Measurements from ENCODE around the gene PKN1. TPM values are rescaled to one million over a fixed set of nuclear protein-coding genes. Genes with fewer than 3 reads are reported as not detected.

The PKN1 gene
- total RNA-seq, 1 experiment from 2014 or later = 170 TPM

DNA sequence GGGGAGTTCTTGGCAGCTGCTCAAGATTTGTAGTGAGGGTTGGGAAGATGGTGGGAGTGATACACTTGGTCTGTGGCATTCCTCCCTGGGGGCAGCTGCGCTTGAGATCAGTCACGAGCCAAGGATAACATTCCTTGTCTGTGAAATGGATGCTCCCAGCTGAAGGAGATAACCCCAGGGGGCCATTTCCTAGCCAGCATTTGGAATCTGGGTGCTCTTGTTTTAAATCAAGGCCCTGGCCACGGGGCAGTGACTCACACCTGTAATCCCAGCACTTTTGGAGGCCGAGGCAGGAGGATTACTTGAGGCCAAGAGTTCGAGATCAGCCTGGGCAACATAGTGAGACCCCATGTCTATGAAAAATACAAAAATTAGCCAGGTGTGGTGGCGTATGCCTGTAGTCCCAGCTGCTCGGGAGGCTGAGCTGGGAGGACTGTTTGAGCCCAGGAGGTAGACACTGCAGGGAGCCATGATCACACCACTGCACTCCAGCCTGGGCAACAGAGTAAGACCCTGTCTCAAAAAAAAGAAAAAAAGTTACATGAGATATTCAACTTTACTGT is 4.6 kb downstream of the PKN1 start (continued):
- TF ChIP-seq IRF1 (CRISPR knock-in tag; IDR thresholded peaks at IDR 0.05) (no peak), USF2 (CRISPR knock-in tag; IDR thresholded peaks at IDR 0.05) (no peak), GTF2I (CRISPR knock-in tag; conservative IDR thresholded peaks at IDR 0.05) (peak; percentile 47; the same call in 1 of the 2 replicates), ZNF121 (CRISPR knock-in tag; IDR thresholded peaks at IDR 0.05) (peak; percentile 85)

DNA sequence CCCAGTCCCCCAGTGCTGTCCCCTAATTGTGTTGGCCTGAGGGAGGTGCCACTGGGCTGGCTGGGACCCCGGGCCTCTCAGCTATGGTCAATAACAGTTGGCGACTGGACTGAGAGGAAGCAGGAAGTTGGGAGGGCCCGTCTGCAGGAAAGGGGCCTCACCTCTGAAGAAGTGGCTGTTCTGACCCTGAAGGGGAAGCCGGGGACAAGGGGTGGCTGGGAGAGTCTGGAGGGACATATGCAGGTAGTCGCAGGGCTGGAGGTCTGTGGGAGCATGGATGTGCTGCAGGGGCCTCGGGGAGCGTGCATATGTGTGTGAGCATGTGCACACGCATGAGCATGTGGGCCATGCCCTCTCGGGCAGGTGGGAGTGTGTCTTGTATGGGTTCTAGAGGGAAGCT is 5.9 kb downstream of the PKN1 start:
- ChIA-PET CTCF (interaction anchor here (1.5 to 2.4 kb wide), 2 partner anchors 12 to 33 kb away, joined by 3 to 8 read pairs; no protein-coding TSS in a partner anchor), POLR2A (no interaction called here)
- H3K9me3 Mint-ChIP-seq = no peaks in the 10 kb centered on the region
- H3K27ac Mint-ChIP-seq = peak overlapping the region; percentile 75; the same call in 1 of the 2 replicates
- peaks cover 22% of the 10 kb centered on the region for H3K36me3 Mint-ChIP-seq
- no peak; the same call in 1 of the 2 replicates for ATAC-seq
- DNase-seq (ENCODE audit: low spot score) = no peak
- H3K4me1 Mint-ChIP-seq = peaks cover 11% of the 10 kb centered on the region
- no peaks in the 10 kb centered on the region for H3K27me3 Mint-ChIP-seq (ENCODE audit: low read depth)
- H3K4me3 Mint-ChIP-seq = no peak overlapping the region
- TF ChIP-seq JAZF1 (CRISPR knock-in tag; IDR thresholded peaks at IDR 0.05) = no peak
- TF ChIP-seq FOXP1 (CRISPR knock-in tag; IDR thresholded peaks at IDR 0.05; ENCODE audit: borderline replicate concordance) = no peak
- TF ChIP-seq, protein P1, sequence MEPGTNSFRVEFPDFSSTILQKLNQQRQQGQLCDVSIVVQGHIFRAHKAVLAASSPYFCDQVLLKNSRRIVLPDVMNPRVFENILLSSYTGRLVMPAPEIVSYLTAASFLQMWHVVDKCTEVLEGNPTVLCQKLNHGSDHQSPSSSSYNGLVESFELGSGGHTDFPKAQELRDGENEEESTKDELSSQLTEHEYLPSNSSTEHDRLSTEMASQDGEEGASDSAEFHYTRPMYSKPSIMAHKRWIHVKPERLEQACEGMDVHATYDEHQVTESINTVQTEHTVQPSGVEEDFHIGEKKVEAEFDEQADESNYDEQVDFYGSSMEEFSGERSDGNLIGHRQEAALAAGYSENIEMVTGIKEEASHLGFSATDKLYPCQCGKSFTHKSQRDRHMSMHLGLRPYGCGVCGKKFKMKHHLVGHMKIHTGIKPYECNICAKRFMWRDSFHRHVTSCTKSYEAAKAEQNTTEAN (CRISPR knock-in tag; IDR thresholded peaks at IDR 0.05) = no peak
- no peak for TF ChIP-seq ZMAT4 (CRISPR knock-in tag; IDR thresholded peaks at IDR 0.05)
- TF ChIP-seq FOXK1 (CRISPR knock-in tag; IDR thresholded peaks at IDR 0.05) = no peak
- no peak for TF ChIP-seq SOX15 (CRISPR knock-in tag; IDR thresholded peaks at IDR 0.05)
- TF ChIP-seq ZNF423 (CRISPR knock-in tag; IDR thresholded peaks at IDR 0.05) = no peak
- TF ChIP-seq MYBL2 (CRISPR knock-in tag; IDR thresholded peaks at IDR 0.05) = no peak
- TF ChIP-seq CBFB (CRISPR knock-in tag; IDR thresholded peaks at IDR 0.05; ENCODE audit: low read depth) = no peak
- TF ChIP-seq, protein P2, sequence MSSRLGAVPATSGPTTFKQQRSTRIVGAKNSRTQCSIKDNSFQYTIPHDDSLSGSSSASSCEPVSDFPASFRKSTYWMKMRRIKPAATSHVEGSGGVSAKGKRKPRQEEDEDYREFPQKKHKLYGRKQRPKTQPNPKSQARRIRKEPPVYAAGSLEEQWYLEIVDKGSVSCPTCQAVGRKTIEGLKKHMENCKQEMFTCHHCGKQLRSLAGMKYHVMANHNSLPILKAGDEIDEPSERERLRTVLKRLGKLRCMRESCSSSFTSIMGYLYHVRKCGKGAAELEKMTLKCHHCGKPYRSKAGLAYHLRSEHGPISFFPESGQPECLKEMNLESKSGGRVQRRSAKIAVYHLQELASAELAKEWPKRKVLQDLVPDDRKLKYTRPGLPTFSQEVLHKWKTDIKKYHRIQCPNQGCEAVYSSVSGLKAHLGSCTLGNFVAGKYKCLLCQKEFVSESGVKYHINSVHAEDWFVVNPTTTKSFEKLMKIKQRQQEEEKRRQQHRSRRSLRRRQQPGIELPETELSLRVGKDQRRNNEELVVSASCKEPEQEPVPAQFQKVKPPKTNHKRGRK (CRISPR knock-in tag; IDR thresholded peaks at IDR 0.05; ENCODE audit: borderline replicate concordance) = no peak
- no peak for TF ChIP-seq MLX (CRISPR knock-in tag; IDR thresholded peaks at IDR 0.05)
- no peak for TF ChIP-seq TP53 (CRISPR knock-in tag; IDR thresholded peaks at IDR 0.05)
- no peak for TF ChIP-seq AR (CRISPR knock-in tag; IDR thresholded peaks at IDR 0.05)
- TF ChIP-seq ESRRA (CRISPR knock-in tag; IDR thresholded peaks at IDR 0.05; ENCODE audit: borderline replicate concordance) = no peak
- TF ChIP-seq, protein P3, sequence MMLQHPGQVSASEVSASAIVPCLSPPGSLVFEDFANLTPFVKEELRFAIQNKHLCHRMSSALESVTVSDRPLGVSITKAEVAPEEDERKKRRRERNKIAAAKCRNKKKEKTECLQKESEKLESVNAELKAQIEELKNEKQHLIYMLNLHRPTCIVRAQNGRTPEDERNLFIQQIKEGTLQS (CRISPR knock-in tag; conservative IDR thresholded peaks at IDR 0.05) = no peak
- TF ChIP-seq, protein P4, sequence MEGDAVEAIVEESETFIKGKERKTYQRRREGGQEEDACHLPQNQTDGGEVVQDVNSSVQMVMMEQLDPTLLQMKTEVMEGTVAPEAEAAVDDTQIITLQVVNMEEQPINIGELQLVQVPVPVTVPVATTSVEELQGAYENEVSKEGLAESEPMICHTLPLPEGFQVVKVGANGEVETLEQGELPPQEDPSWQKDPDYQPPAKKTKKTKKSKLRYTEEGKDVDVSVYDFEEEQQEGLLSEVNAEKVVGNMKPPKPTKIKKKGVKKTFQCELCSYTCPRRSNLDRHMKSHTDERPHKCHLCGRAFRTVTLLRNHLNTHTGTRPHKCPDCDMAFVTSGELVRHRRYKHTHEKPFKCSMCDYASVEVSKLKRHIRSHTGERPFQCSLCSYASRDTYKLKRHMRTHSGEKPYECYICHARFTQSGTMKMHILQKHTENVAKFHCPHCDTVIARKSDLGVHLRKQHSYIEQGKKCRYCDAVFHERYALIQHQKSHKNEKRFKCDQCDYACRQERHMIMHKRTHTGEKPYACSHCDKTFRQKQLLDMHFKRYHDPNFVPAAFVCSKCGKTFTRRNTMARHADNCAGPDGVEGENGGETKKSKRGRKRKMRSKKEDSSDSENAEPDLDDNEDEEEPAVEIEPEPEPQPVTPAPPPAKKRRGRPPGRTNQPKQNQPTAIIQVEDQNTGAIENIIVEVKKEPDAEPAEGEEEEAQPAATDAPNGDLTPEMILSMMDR (IDR thresholded peaks at IDR 0.05) = no peak
- no peak for TF ChIP-seq NFATC4 (CRISPR knock-in tag; IDR thresholded peaks at IDR 0.05)
- TF ChIP-seq NR3C1 (CRISPR knock-in tag; conservative IDR thresholded peaks at IDR 0.05; ENCODE audit: low read depth) = no peak
- no peak for TF ChIP-seq GTF2I (CRISPR knock-in tag; conservative IDR thresholded peaks at IDR 0.05)
- no peak for TF ChIP-seq NR2C2 (CRISPR knock-in tag; IDR thresholded peaks at IDR 0.05)

Measured in WTC11 (cell line).